GM10266 (cell line): ENCODE measurements around the gene RICTOR.

Source experiments
- DNase-seq: peaks from one replicate; pipeline ENCODE4 v3.0.0; 2012; ENCODE audit errors: extremely low spot score
- CTCF ChIP-seq: IDR thresholded peaks from 2 replicates; pipeline ENCODE4 v1.5.1; 2012; ENCODE audit warnings: mild to moderate bottlenecking, low read depth; ENCODE audit not compliant: control insufficient read depth, insufficient read depth; ENCODE audit errors: missing control alignments

The RICTOR gene

GRCh38 chr5:38906503-38906902 lies 167.7 kb downstream of the RICTOR start:
- DNase-seq = no peak
- TF ChIP-seq CTCF = no peak

- no peak for DNase-seq
- no peak for TF ChIP-seq CTCF
These were observed 168.7 kb downstream of the RICTOR start for GRCh38 chr5:38905516-38905915.

GRCh38 chr5:38899936-38900335 lies 174.3 kb downstream of the RICTOR start:
- no peak for TF ChIP-seq CTCF
- no peak for DNase-seq

- TF ChIP-seq CTCF = no peak
- no peak for DNase-seq
These were observed 177.4 kb downstream of the RICTOR start for GRCh38 chr5:38896760-38897159.

- no peak for DNase-seq
- TF ChIP-seq CTCF = no peak
These were observed 181.8 kb downstream of the RICTOR start for GRCh38 chr5:38892363-38892762.

- no peak for TF ChIP-seq CTCF
- DNase-seq = no peak
These were observed 182.6 kb downstream of the RICTOR start for GRCh38 chr5:38891563-38891962.

- DNase-seq = no peak
- no peak for TF ChIP-seq CTCF
These were observed 184.8 kb downstream of the RICTOR start for GRCh38 chr5:38889424-38889823.
